Transverse colon (tissue), 4 donors: ENCODE data around the gene CLBA1. TPM values are rescaled to one million over a fixed set of nuclear protein-coding genes. Genes with fewer than 3 reads are reported as not detected.

Experiments used
- DNase-seq: peaks from one replicate; pipeline ENCODE4 v3.0.0-alpha.2; 2019
- H3K27ac ChIP-seq, 4 donors: fragments of 200-600 bp; sonication (generic); 2 replicates each; pipeline ENCODE4 v1.5.1; 2016 to 2018; ENCODE audit warnings: inconsistent platforms in 4 of 4
- H3K27me3 ChIP-seq: fragments of 200-600 bp; sonication (generic); 2 replicates; pipeline ENCODE4 v1.5.1; 2017; ENCODE audit warnings: inconsistent platforms
- H3K36me3 ChIP-seq, 4 donors: fragments of 200-600 bp; sonication (generic); 2 replicates each; pipeline ENCODE4 v1.5.1; 2017 to 2019; ENCODE audit warnings: inconsistent platforms in 4 of 4
- H3K4me1 ChIP-seq, 4 donors: fragments of 200-600 bp; sonication (generic); 2 replicates each; pipeline ENCODE4 v1.5.1; 2017 to 2020; ENCODE audit warnings: inconsistent platforms in 4 of 4
- H3K4me3 ChIP-seq, 4 donors: fragments of 200-600 bp; sonication (generic); 1 replicate in 1 of 4; 2 replicates in 3 of 4; pipeline versions ENCODE4 v1.5.1 to v1.6.1; 2017 to 2019; ENCODE audit warnings: inconsistent platforms in 4 of 4
- H3K9me3 ChIP-seq, 2 donors: fragments of 200-600 bp; sonication (generic); 2 replicates each; pipeline ENCODE4 v1.5.1; 2017 to 2019; ENCODE audit warnings: inconsistent platforms in 2 of 2
- CTCF ChIP-seq, 5 experiments: fragments of 200-600 bp in 3 of 5; fragments of 450-650 bp in 2 of 5; sonication (generic) in 3 of 5; IDR thresholded peaks; 1 replicate in 2 of 5; 2 replicates in 3 of 5; pipeline ENCODE4 v1.5.1; 2016 to 2017; ENCODE audit warnings: antibody characterized with exemption in 5 of 5, inconsistent platforms in 3 of 5, mild to moderate bottlenecking in 2 of 5, moderate library complexity in 1 of 5
- EP300 ChIP-seq: sonication (generic); formaldehyde crosslinking; IDR thresholded peaks from one replicate; pipeline ENCODE4 v1.6.1; 2017; ENCODE audit warnings: antibody characterized with exemption, low read depth
- POLR2A ChIP-seq: fragments of 450-650 bp; IDR thresholded peaks from one replicate; pipeline ENCODE4 v1.6.1; 2016; ENCODE audit warnings: antibody characterized with exemption, mild to moderate bottlenecking, moderate library complexity
- POLR2AphosphoS5 ChIP-seq, 3 donors: sonication (generic); formaldehyde crosslinking; IDR thresholded peaks; one replicate each; pipeline ENCODE4 v1.6.1; 2016; ENCODE audit warnings: antibody characterized with exemption in 3 of 3
- WGBS, 2 donors: methylation state at CpG; one replicate each; pipeline ENCODE4 v1.1.5; 2018; ENCODE audit warnings: low coverage in 1 of 2; 5-methylcytosine and 5-hydroxymethylcytosine counted together
- in situ Hi-C, 4 donors: fragments of 200-750 bp; cut with MboI; loops; one replicate each; pipeline versions ENCODE4 v1.15.0 to v1.15.1; 2017; ENCODE audit warnings: low sequenced_read_pairs in 3 of 4, low pct_ligation_motif_present in 1 of 4, low pct_unique_long_range_greater_than_20kb in 1 of 4
- intact Hi-C: fragments of 100-400 bp; cut with DNase I; formaldehyde crosslinking; loops from one replicate; pipeline ENCODE4 v1.15.1; 2023; ENCODE audit warnings: low total_unique reads
- total RNA-seq, 4 donors: library from RNA; depleted of rRNA; stranded (reverse); fragments of >200 nt; gene quantifications; one replicate each; pipeline ENCODE4 v1.1.0, GENCODE V29; 2016

The CLBA1 gene
- total RNA-seq, result 1 to 10 TPM in 3 of 4 donors, under 1 TPM in 1; 0.40 to 6.7 (median 5.3) TPM

GRCh38 chr14:104985675-104986486 is at the start of gene CLBA1:
Gene CLBA1, plus strand, starts transcription at chr14:104985788. Its CDS starts 644 bp downstream, at chr14:104986432.
- WGBS, 2 donors, result 4% methylated on average over 29 of the region's 77 CpGs; no CpG with 5 or more reads in 1 of the 2 donors
- DNase-seq, result peak; percentile 91
- in situ Hi-C loops, result no loop called here
- Histone ChIP-seq H3K27me3 (no peaks in the 10 kb centered on the region), H3K27ac (peak within 1 kb of the TSS; percentile 77 to 89 (median 80)), H3K9me3 (no peaks in the 10 kb centered on the region), H3K4me1 (peaks cover 7 to 18% (median 11%) of the 10 kb centered on the region in 4 donors), H3K36me3 (no peaks in the 10 kb centered on the region), H3K4me3 (peak within 1 kb of the TSS; percentile 80 to 97 (median 90))
- intact Hi-C loops, result no loop called here
- TF ChIP-seq CTCF (IDR thresholded peaks at IDR 0.05) (no peak), EP300 (no peak), POLR2AphosphoS5 (IDR thresholded peaks at IDR 0.05) (peak; percentile 26 to 68 (median 40)), POLR2A (no peak)

GRCh38 chr14:104935955-104936354 is 49.6 kb upstream of the CLBA1 start:
- H3K4me3 ChIP-seq, result no peak overlapping the region
- no peak for TF ChIP-seq POLR2A
- TF ChIP-seq CTCF (IDR thresholded peaks at IDR 0.05), result no peak
- no peak for TF ChIP-seq POLR2AphosphoS5 (IDR thresholded peaks at IDR 0.05)
- peaks cover 0 to 13% (median 7%) of the 10 kb centered on the region in 4 donors for H3K4me1 ChIP-seq
- no peaks in the 10 kb centered on the region for H3K36me3 ChIP-seq
- 33% methylated on average over 2 of the region's 2 CpGs; no CpG with 5 or more reads in 1 of the 2 donors for WGBS, 2 donors
- peaks cover 59% of the 10 kb centered on the region for H3K27me3 ChIP-seq
- intact Hi-C loops (no loop called here), in situ Hi-C loops (no loop called here)
- H3K9me3 ChIP-seq, result no peaks in the 10 kb centered on the region
- DNase-seq, result no peak
- no peak overlapping the region for H3K27ac ChIP-seq

GRCh38 chr14:104936361-104937155 is 49.0 kb upstream of the CLBA1 start:
- Histone ChIP-seq H3K4me1 (peaks cover 0 to 13% (median 7%) of the 10 kb centered on the region in 4 donors), H3K27ac (no peak overlapping the region), H3K36me3 (no peaks in the 10 kb centered on the region), H3K9me3 (no peaks in the 10 kb centered on the region), H3K4me3 (no peak overlapping the region), H3K27me3 (peaks cover 53% of the 10 kb centered on the region)
- no peak for DNase-seq
- in situ Hi-C loops, result no loop called here
- TF ChIP-seq CTCF (IDR thresholded peaks at IDR 0.05), result no peak
- no peak for TF ChIP-seq EP300
- intact Hi-C loops, result no loop called here
- WGBS, 2 donors, result 63% methylated on average over 10 of the region's 10 CpGs; no CpG with 5 or more reads in 1 of the 2 donors

GRCh38 chr14:104937161-104937560 is 48.4 kb upstream of the CLBA1 start:
- TF ChIP-seq EP300, result no peak
- no peak overlapping the region for H3K4me3 ChIP-seq
- H3K9me3 ChIP-seq, result no peaks in the 10 kb centered on the region
- DNase-seq, result no peak
- H3K36me3 ChIP-seq, result no peaks in the 10 kb centered on the region
- peaks cover 0 to 13% (median 7%) of the 10 kb centered on the region in 4 donors for H3K4me1 ChIP-seq
- WGBS, 2 donors, result 64% methylated on average over 4 of the region's 4 CpGs; no CpG with 5 or more reads in 1 of the 2 donors
- intact Hi-C loops (no loop called here), in situ Hi-C loops (no loop called here)
- peaks cover 47% of the 10 kb centered on the region for H3K27me3 ChIP-seq
- H3K27ac ChIP-seq, result no peak overlapping the region
